ENCODE data around the gene PSMA2. TPM values are rescaled to one million over a fixed set of nuclear protein-coding genes. Genes with fewer than 3 reads are reported as not detected.

The PSMA2 gene
- total RNA-seq, 1 experiment from 2014 or later = 159 TPM

GRCh38 chr7:42934291-42934690 lies 2.3 kb upstream of the PSMA2 start:
- H3K27me3 Mint-ChIP-seq (ENCODE audit: insufficient read depth, unreplicated experiment) = no peaks in the 10 kb centered on the region
- intact Hi-C loops (cut with micrococcal nuclease; ENCODE audit: unreplicated experiment) = no loop called here
- H3K27ac Mint-ChIP-seq (ENCODE audit: unreplicated experiment) = no peak overlapping the region
- H3K9me3 Mint-ChIP-seq (ENCODE audit: unreplicated experiment) = no peaks in the 10 kb centered on the region
- Histone ChIP-seq H3K27me3 (replicated peaks; ENCODE audit: control insufficient read depth, insufficient read depth, low read length) (no peaks in the 10 kb centered on the region), H3K4me1 (peaks cover 10% of the 10 kb centered on the region), H3K36me3 (ENCODE audit: control insufficient read depth, insufficient read depth, low read length) (no peaks in the 10 kb centered on the region; the same call in 1 of the 2 replicates), H3K4me3 (ENCODE audit: low read depth, low read length) (no peak overlapping the region), H3K9me3 (no peaks in the 10 kb centered on the region)
- POLR2A ChIA-PET = interaction anchor here (0.6 kb wide), 1 partner anchor 370 kb away, joined by 3 read pairs; no protein-coding TSS in a partner anchor
- no peak for TF ChIP-seq CTCF (IDR thresholded peaks at IDR 0.05; ENCODE audit: insufficient read depth in 1 of 2, low read depth in 1 of 2, low read length in 1 of 2, severe bottlenecking in 1 of 2, unreplicated experiment in 1 of 2)
- H3K4me1 Mint-ChIP-seq (ENCODE audit: low read depth, unreplicated experiment) = peaks cover 7% of the 10 kb centered on the region
- no peak for DNase-seq
- H3K4me3 Mint-ChIP-seq (ENCODE audit: unreplicated experiment) = no peak overlapping the region
- no TSS peak for BruUV-seq (replicated peaks)
- peaks cover 42% of the 10 kb centered on the region for H3K36me3 Mint-ChIP-seq (ENCODE audit: insufficient read depth, unreplicated experiment)
- CTCF ChIA-PET = no interaction called here

GRCh38 chr7:42932811-42933591 lies 1.0 kb upstream of the PSMA2 start:
- Histone ChIP-seq H3K36me3 (ENCODE audit: control insufficient read depth, insufficient read depth, low read length) (no peaks in the 10 kb centered on the region; the same call in 1 of the 2 replicates), H3K4me3 (ENCODE audit: low read depth, low read length) (peak overlapping the region; percentile 90), H3K9me3 (no peaks in the 10 kb centered on the region), H3K4me1 (peaks cover 10% of the 10 kb centered on the region), H3K27me3 (replicated peaks; ENCODE audit: control insufficient read depth, insufficient read depth, low read length) (no peaks in the 10 kb centered on the region)
- POLR2A ChIA-PET = interaction anchor here (0.6 to 2.3 kb wide), 4 partner anchors 9 to 650 kb away, joined by 3 to 10 read pairs (median 8); partner anchors contain the start of genes C7orf25 and STK17A
- peak in 1 of 2 experiments; percentile 10 for DNase-seq
- intact Hi-C loops (cut with micrococcal nuclease; ENCODE audit: unreplicated experiment) = loop anchor here (1.0 to 2.0 kb wide), 2 partner anchors 22 to 44 kb away; no protein-coding TSS in a partner anchor
- TF ChIP-seq CTCF (IDR thresholded peaks at IDR 0.05; ENCODE audit: insufficient read depth in 1 of 2, low read depth in 1 of 2, low read length in 1 of 2, severe bottlenecking in 1 of 2, unreplicated experiment in 1 of 2) = no peak
- H3K4me3 Mint-ChIP-seq (ENCODE audit: unreplicated experiment) = peak overlapping the region; percentile 95
- CTCF ChIA-PET = interaction anchor here (1.2 to 2.3 kb wide), 2 partner anchors 8 to 328 kb away, joined by 3 to 19 read pairs; no protein-coding TSS in a partner anchor
- H3K4me1 Mint-ChIP-seq (ENCODE audit: low read depth, unreplicated experiment) = peaks cover 14% of the 10 kb centered on the region
- peak overlapping the region; percentile 99 for H3K27ac Mint-ChIP-seq (ENCODE audit: unreplicated experiment)
- no peaks in the 10 kb centered on the region for H3K27me3 Mint-ChIP-seq (ENCODE audit: insufficient read depth, unreplicated experiment)
- BruUV-seq (replicated peaks) = TSS peak; percentile 57
- no peaks in the 10 kb centered on the region for H3K9me3 Mint-ChIP-seq (ENCODE audit: unreplicated experiment)
- peaks cover 29% of the 10 kb centered on the region for H3K36me3 Mint-ChIP-seq (ENCODE audit: insufficient read depth, unreplicated experiment)

- Mint-ChIP-seq H3K4me1 (ENCODE audit: low read depth, unreplicated experiment) (peaks cover 14% of the 10 kb centered on the region), H3K4me3 (ENCODE audit: unreplicated experiment) (peak overlapping the region; percentile 95), H3K9me3 (ENCODE audit: unreplicated experiment) (no peaks in the 10 kb centered on the region), H3K36me3 (ENCODE audit: insufficient read depth, unreplicated experiment) (peaks cover 19% of the 10 kb centered on the region), H3K27me3 (ENCODE audit: insufficient read depth, unreplicated experiment) (no peaks in the 10 kb centered on the region), H3K27ac (ENCODE audit: unreplicated experiment) (peak overlapping the region; percentile 99)
- Histone ChIP-seq H3K9me3 (no peaks in the 10 kb centered on the region), H3K27me3 (replicated peaks; ENCODE audit: control insufficient read depth, insufficient read depth, low read length) (no peaks in the 10 kb centered on the region), H3K36me3 (ENCODE audit: control insufficient read depth, insufficient read depth, low read length) (no peaks in the 10 kb centered on the region), H3K4me3 (ENCODE audit: low read depth, low read length) (peak overlapping the region; percentile 90), H3K4me1 (peaks cover 10% of the 10 kb centered on the region)
- ChIA-PET CTCF (interaction anchor here (2.3 kb wide), 1 partner anchor 10 kb away, joined by 19 read pairs; no protein-coding TSS in a partner anchor), POLR2A (interaction anchor here (1.0 to 2.3 kb wide), 4 partner anchors 10 to 651 kb away, joined by 3 to 10 read pairs (median 6); partner anchors contain the start of genes C7orf25 and STK17A)
- DNase-seq = no peak
- no peak for TF ChIP-seq CTCF (IDR thresholded peaks at IDR 0.05; ENCODE audit: insufficient read depth in 1 of 2, low read depth in 1 of 2, low read length in 1 of 2, severe bottlenecking in 1 of 2, unreplicated experiment in 1 of 2)
- no TSS peak for BruUV-seq (replicated peaks)
- intact Hi-C loops (cut with micrococcal nuclease; ENCODE audit: unreplicated experiment) = no loop called here
These were observed 534 bp downstream of the PSMA2 start for GRCh38 chr7:42931447-42931833.

Data from Caco-2 (cell line).